Tibial nerve (tissue), 4 donors: ENCODE results near the gene HGFAC. TPM values are rescaled to one million over a fixed set of nuclear protein-coding genes. Genes with fewer than 3 reads are reported as not detected.

Source experiments
- DNase-seq, 2 donors: peaks; one replicate each; pipeline ENCODE4 v3.0.0-alpha.2; 2019; ENCODE audit warnings: low spot score in 2 of 2
- H3K27ac ChIP-seq, 4 donors: fragments of 200-600 bp; sonication (generic) in 3 of 4; one replicate each; pipeline ENCODE4 v1.5.1; 2017 to 2019; ENCODE audit warnings: mild to moderate bottlenecking in 1 of 4
- H3K27me3 ChIP-seq, 2 donors: fragments of 200-600 bp; sonication (generic) in 1 of 2; one replicate each; pipeline versions ENCODE4 v1.5.1 to v1.6.0; 2017 to 2019
- H3K36me3 ChIP-seq, 3 donors: fragments of 200-600 bp; sonication (generic); one replicate each; pipeline ENCODE4 v1.5.1; 2018 to 2019
- H3K4me1 ChIP-seq, 4 donors: fragments of 200-600 bp; sonication (generic) in 3 of 4; one replicate each; pipeline ENCODE4 v1.5.1; 2017 to 2019
- H3K4me3 ChIP-seq, 4 donors: fragments of 200-600 bp; sonication (generic) in 3 of 4; one replicate each; pipeline ENCODE4 v1.5.1; 2017 to 2019; ENCODE audit warnings: mild to moderate bottlenecking in 1 of 4, moderate library complexity in 1 of 4
- H3K9me3 ChIP-seq, 4 donors: fragments of 200-600 bp; sonication (generic) in 3 of 4; one replicate each; pipeline ENCODE4 v1.5.1; 2017 to 2019
- CTCF ChIP-seq, 5 experiments: fragments of 200-600 bp in 3 of 5; fragments of 450-650 bp in 2 of 5; sonication (generic) in 3 of 5; IDR thresholded peaks; one replicate each; pipeline ENCODE4 v1.5.1; 2016 to 2019; ENCODE audit warnings: antibody characterized with exemption in 5 of 5, mild to moderate bottlenecking in 3 of 5, moderate library complexity in 2 of 5
- EP300 ChIP-seq, 2 donors: sonication (generic); formaldehyde crosslinking; IDR thresholded peaks; one replicate each; pipeline ENCODE4 v1.6.1; 2017; ENCODE audit warnings: antibody characterized with exemption in 2 of 2, mild to moderate bottlenecking in 1 of 2
- POLR2A ChIP-seq, 2 donors: fragments of 450-650 bp; IDR thresholded peaks; one replicate each; pipeline ENCODE4 v1.6.1; 2017; ENCODE audit warnings: antibody characterized with exemption in 2 of 2, mild to moderate bottlenecking in 2 of 2, moderate library complexity in 2 of 2
- WGBS, 2 donors: methylation state at CpG; one replicate each; pipeline ENCODE4 v1.1.5; 2018; 5-methylcytosine and 5-hydroxymethylcytosine counted together
- total RNA-seq, 4 donors: library from RNA; depleted of rRNA; stranded (reverse); fragments of >200 nt; gene quantifications; one replicate each; pipeline ENCODE4 v1.1.0, GENCODE V29; 2016

HGFAC gene
- total RNA-seq, 4 donors from 2014 or later = not detected

GRCh38 chr4:3412257-3413020 is 29.3 kb upstream of the HGFAC start:
- WGBS, 2 donors = 80 to 85% methylated on average over 13 to 24 of the region's 24 CpGs
- DNase-seq = peak in 1 of 2 donors; percentile 11
- H3K9me3 ChIP-seq = no peaks in the 10 kb centered on the region

GRCh38 chr4:3413217-3413671 is 28.5 kb upstream of the HGFAC start:
- Histone ChIP-seq H3K36me3 (peaks cover 0 to 31% (median 0%) of the 10 kb centered on the region in 3 donors), H3K4me1 (peaks cover 0 to 36% (median 6%) of the 10 kb centered on the region in 4 donors), H3K27ac (peak overlapping the region in 1 of 4 donors; percentile 61), H3K9me3 (no peaks in the 10 kb centered on the region), H3K4me3 (no peak overlapping the region), H3K27me3 (no peaks in the 10 kb centered on the region)
- DNase-seq = peak in 1 of 2 donors; percentile 7
- TF ChIP-seq CTCF (IDR thresholded peaks at IDR 0.05) (no peak), POLR2A (IDR thresholded peaks at IDR 0.05) (no peak), EP300 (IDR thresholded peaks at IDR 0.05) (no peak)
- WGBS, 2 donors = 92% methylated on average over 29 of the region's 29 CpGs

More at GRCh38 chr4:3412257-3413020, 29.3 kb upstream of the HGFAC start:
- Histone ChIP-seq H3K27ac (peak overlapping the region in 2 of 4 donors; percentile 43 to 72), H3K4me1 (peaks cover 0 to 36% (median 6%) of the 10 kb centered on the region in 4 donors), H3K27me3 (no peaks in the 10 kb centered on the region), H3K4me3 (no peak overlapping the region), H3K36me3 (peaks cover 0 to 23% (median 0%) of the 10 kb centered on the region in 3 donors)
- TF ChIP-seq CTCF (IDR thresholded peaks at IDR 0.05) = no peak
- no peak for TF ChIP-seq POLR2A (IDR thresholded peaks at IDR 0.05)
- no peak for TF ChIP-seq EP300 (IDR thresholded peaks at IDR 0.05)

- DNase-seq = peak in 1 of 2 donors; percentile 4
- H3K36me3 ChIP-seq = peaks cover 0 to 35% (median 0%) of the 10 kb centered on the region in 3 donors
- no peak for TF ChIP-seq POLR2A (IDR thresholded peaks at IDR 0.05)
- TF ChIP-seq CTCF (IDR thresholded peaks at IDR 0.05) = no peak
- no peak for TF ChIP-seq EP300 (IDR thresholded peaks at IDR 0.05)
- no peak overlapping the region for H3K4me3 ChIP-seq
- no peaks in the 10 kb centered on the region for H3K9me3 ChIP-seq
- peak overlapping the region in 3 of 4 donors; percentile 1 to 80 (median 34) for H3K27ac ChIP-seq
- H3K4me1 ChIP-seq = peaks cover 0 to 31% (median 6%) of the 10 kb centered on the region in 4 donors
- 63 to 77% methylated on average over 32 of the region's 32 CpGs for WGBS, 2 donors
- no peaks in the 10 kb centered on the region for H3K27me3 ChIP-seq
Observed at GRCh38 chr4:3413675-3414420, 27.9 kb upstream of the HGFAC start.

- no peak overlapping the region for H3K4me3 ChIP-seq
- 55 to 60% methylated on average over 37 of the region's 37 CpGs for WGBS, 2 donors
- peak in 1 of 2 donors; percentile 12 for DNase-seq
Observed at GRCh38 chr4:3414421-3415279, 27.1 kb upstream of the HGFAC start.

More at GRCh38 chr4:3414421-3415279, 27.1 kb upstream of the HGFAC start:
- TF ChIP-seq POLR2A (IDR thresholded peaks at IDR 0.05) (no peak), CTCF (IDR thresholded peaks at IDR 0.05) (no peak), EP300 (IDR thresholded peaks at IDR 0.05) (no peak)
- no peaks in the 10 kb centered on the region for H3K9me3 ChIP-seq
- peaks cover 0 to 27% (median 6%) of the 10 kb centered on the region in 4 donors for H3K4me1 ChIP-seq
- H3K27me3 ChIP-seq = no peaks in the 10 kb centered on the region
- peaks cover 0 to 38% (median 0%) of the 10 kb centered on the region in 3 donors for H3K36me3 ChIP-seq
- peak overlapping the region in 3 of 4 donors; percentile 1 to 80 (median 34) for H3K27ac ChIP-seq
